Neural cell (in vitro differentiated cells): Measurements from ENCODE around the gene RRBP1.

Experiments
- CTCF ChIP-seq: fragments of 450-650 bp; IDR thresholded peaks from 2 replicates; pipeline ENCODE4 v1.5.1; 2014; ENCODE audit warnings: antibody characterized with exemption, mild to moderate bottlenecking, moderate library complexity; ENCODE audit not compliant: poor library complexity, severe bottlenecking
- EZH2 ChIP-seq: fragments of 200-600, 300-800 bp; shearing (Covaris generic), sonication (generic); IDR thresholded peaks from 2 replicates; pipeline ENCODE4 v1.6.1; 2014; ENCODE audit warnings: antibody characterized with exemption, low read length, borderline replicate concordance, mild to moderate bottlenecking; ENCODE audit not compliant: insufficient read depth, poor library complexity, severe bottlenecking
- POLR2AphosphoS5 ChIP-seq: IDR thresholded peaks from 2 replicates; pipeline ENCODE4 v1.6.1; 2012
- TAF1 ChIP-seq: IDR thresholded peaks from 2 replicates; pipeline ENCODE4 v1.6.1; 2012; ENCODE audit warnings: low read depth

GRCh38 chr20:17712708-17713107 lies 30.7 kb upstream of the RRBP1 start:
- TF ChIP-seq TAF1 (no peak), CTCF (no peak), POLR2AphosphoS5 (no peak), EZH2 (no peak)
